Measurements from ENCODE around the gene BPIFB3. TPM values are rescaled to one million over a fixed set of nuclear protein-coding genes. Genes with fewer than 3 reads are reported as not detected.
"Not testable (repeated sequence)": the region's sequence is repeated elsewhere in the genome, so short reads cannot be mapped to it uniquely, and the experiment has no call there.

The BPIFB3 gene
- total and polyA plus RNA-seq, 2 experiments from 2014 or later: not detected

- Histone ChIP-seq H3K27ac (no peak overlapping the region), H3K9me3 (ENCODE audit: low read depth) (no peaks in the 10 kb centered on the region), H3K4me1 (ENCODE audit: low read depth) (no peaks in the 10 kb centered on the region), H3K4me3 (no peak overlapping the region), H3K27me3 (no peaks in the 10 kb centered on the region), H3K36me3 (no peaks in the 10 kb centered on the region)
- no peak for TF ChIP-seq CTCF (IDR thresholded peaks at IDR 0.05; ENCODE audit: low read depth, low read length)
- DNase-seq (ENCODE audit: low read depth in 1 of 2, low spot score in 1 of 2): no peak
Observed at GRCh38 chr20:33110147-33110825, 56.6 kb downstream of the BPIFB3 start.

- no peaks in the 10 kb centered on the region for H3K9me3 ChIP-seq (ENCODE audit: low read depth)
- H3K27me3 ChIP-seq: no peaks in the 10 kb centered on the region
- no peak overlapping the region for H3K27ac ChIP-seq
- no peak for TF ChIP-seq CTCF (IDR thresholded peaks at IDR 0.05; ENCODE audit: low read depth, low read length)
- H3K4me1 ChIP-seq (ENCODE audit: low read depth): no peaks in the 10 kb centered on the region
- H3K4me3 ChIP-seq: no peak overlapping the region
- no peak for DNase-seq (ENCODE audit: low read depth in 1 of 2, low spot score in 1 of 2)
- no peaks in the 10 kb centered on the region for H3K36me3 ChIP-seq
Observed at GRCh38 chr20:33111306-33111705, 57.6 kb downstream of the BPIFB3 start.

GRCh38 chr20:33112547-33113386 is 59.1 kb downstream of the BPIFB3 start:
- Histone ChIP-seq H3K36me3 (no peaks in the 10 kb centered on the region), H3K4me1 (ENCODE audit: low read depth) (no peaks in the 10 kb centered on the region), H3K9me3 (ENCODE audit: low read depth) (no peaks in the 10 kb centered on the region), H3K27ac (no peak overlapping the region), H3K27me3 (no peaks in the 10 kb centered on the region), H3K4me3 (no peak overlapping the region)
- DNase-seq (ENCODE audit: low read depth in 1 of 2, low spot score in 1 of 2): no peak
- no peak for TF ChIP-seq CTCF (IDR thresholded peaks at IDR 0.05; ENCODE audit: low read depth, low read length)

- no peaks in the 10 kb centered on the region for H3K4me1 ChIP-seq (ENCODE audit: low read depth)
- DNase-seq (ENCODE audit: low read depth in 1 of 2, low spot score in 1 of 2): no peak
- H3K9me3 ChIP-seq (ENCODE audit: low read depth): no peaks in the 10 kb centered on the region
- no peak overlapping the region for H3K4me3 ChIP-seq
- no peaks in the 10 kb centered on the region for H3K36me3 ChIP-seq
- H3K27me3 ChIP-seq: no peaks in the 10 kb centered on the region
- TF ChIP-seq CTCF (IDR thresholded peaks at IDR 0.05; ENCODE audit: low read depth, low read length): no peak
- H3K27ac ChIP-seq: no peak overlapping the region
Observed at GRCh38 chr20:33113387-33113908, 59.7 kb downstream of the BPIFB3 start.

- not testable (repeated sequence) for H3K36me3 ChIP-seq; H3K4me3 ChIP-seq; H3K27ac ChIP-seq; H3K9me3 ChIP-seq (ENCODE audit: low read depth); DNase-seq (ENCODE audit: low read depth in 1 of 2, low spot score in 1 of 2); H3K27me3 ChIP-seq; H3K4me1 ChIP-seq (ENCODE audit: low read depth)
Observed at GRCh38 chr20:33115501-33115900, 61.8 kb downstream of the BPIFB3 start.
